GM21381 (cell line): ENCODE measurements around the gene LMX1A.

ENCODE experiments used
- ATAC-seq: cut with Tn5 transposase; IDR thresholded peaks from one replicate; pipeline ENCODE4 v1.9.1; 2021; ENCODE audit warnings: mild to moderate bottlenecking, moderate library complexity; ENCODE audit not compliant: unreplicated experiment

Gene LMX1A

DNA sequence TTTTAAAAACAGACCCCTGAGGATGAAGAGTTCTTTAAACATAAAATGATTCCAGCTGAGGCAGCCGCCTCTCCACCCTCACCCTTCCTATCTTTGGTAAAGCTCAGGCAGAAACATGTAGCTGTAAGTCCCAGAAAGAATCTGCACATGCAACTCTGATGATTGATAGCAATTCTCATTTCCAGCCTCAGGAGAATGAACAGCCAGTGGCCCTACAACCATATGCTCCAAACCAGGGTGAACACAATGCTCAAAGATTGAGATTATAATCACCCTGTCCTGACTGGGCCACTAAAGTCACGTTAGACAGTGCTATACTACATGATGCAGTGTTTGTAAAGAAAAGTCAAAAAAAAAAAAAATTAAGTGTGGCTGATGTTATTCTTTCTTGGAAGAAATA is 80.2 kb downstream of the LMX1A start:
- ATAC-seq, result no peak

DNA sequence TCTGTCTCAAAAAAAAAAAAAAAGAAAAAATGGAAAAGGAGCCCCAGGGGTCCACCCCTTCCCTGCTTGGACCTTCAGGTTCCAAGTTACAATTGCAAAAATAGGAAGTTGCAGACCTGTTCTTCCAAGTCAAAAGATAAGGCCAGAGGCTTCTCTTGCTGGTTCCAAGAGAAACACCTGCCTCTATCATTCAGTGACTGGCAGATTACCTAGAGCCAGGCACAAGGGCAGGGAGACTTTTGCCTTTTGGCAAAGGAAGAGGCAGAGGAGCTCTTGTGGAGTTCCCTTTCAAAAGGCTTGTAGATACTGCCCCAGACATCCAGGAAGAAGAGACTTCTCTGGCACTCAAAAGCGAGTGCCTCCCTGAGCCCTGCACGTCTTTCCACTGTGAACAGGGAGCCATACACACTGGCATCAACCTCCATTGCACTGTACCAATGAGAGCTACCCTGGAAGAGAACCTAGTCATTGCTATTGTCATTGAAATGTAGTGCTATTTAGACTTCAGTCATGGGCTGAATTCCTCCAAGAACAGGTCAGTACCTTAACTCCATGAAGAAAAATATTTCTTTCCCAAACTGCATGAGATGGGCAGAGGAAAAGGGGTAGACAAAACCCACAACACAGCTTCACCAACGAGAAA is 91.2 kb downstream of the LMX1A start:
- no peak for ATAC-seq

DNA sequence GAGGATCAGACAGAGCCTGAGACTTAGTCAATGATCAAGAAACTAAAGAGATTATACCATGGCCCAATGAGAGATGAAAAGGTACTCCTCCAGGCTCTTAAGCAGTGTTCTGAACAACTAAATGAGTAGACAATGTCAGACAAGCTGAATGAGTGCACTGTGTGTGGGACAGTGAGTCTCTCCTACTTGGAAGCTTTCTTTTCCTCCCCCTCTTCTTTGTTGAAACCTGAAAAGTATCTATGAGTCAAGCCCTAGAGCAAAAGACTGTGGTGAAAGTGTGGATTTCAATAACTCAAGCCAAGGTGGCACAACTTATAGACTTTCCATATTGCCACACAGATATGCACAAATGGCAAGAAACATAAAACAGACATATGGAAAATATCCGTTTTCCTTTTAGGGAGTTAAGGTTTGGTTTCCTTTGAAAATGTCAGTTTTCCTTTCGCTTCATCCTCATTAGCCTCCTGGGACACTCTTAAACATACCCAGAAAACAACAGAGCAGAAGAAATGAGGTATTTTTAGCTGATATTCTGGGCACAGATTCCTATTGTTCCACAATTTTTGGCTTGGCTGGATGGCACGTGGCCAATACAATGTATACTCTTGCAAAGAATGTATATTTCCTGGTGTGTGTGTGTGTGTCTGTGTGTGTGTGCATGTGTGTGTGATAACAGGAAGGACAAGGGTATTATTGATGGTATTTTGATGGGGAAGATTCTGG is 96.6 kb downstream of the LMX1A start:
- no peak for ATAC-seq

DNA sequence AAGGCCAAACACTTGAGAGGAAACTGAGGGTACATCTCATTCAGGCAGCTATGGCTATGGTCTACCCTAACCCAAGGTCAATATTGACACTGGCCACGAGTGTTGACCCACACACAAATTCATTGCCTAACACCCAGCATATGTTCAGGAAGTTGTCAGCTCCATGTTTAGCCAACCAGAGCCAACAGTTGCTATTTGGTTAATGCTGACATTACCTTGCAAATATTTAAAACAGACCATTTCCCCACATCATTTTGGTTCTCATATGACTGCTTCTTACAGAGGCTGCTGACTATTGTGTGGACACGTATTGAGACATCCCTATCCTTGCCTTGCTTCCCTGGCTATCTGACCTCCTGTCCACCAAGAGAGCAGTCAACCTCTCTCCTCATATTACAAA is 97.3 kb downstream of the LMX1A start:
- no peak for ATAC-seq

DNA sequence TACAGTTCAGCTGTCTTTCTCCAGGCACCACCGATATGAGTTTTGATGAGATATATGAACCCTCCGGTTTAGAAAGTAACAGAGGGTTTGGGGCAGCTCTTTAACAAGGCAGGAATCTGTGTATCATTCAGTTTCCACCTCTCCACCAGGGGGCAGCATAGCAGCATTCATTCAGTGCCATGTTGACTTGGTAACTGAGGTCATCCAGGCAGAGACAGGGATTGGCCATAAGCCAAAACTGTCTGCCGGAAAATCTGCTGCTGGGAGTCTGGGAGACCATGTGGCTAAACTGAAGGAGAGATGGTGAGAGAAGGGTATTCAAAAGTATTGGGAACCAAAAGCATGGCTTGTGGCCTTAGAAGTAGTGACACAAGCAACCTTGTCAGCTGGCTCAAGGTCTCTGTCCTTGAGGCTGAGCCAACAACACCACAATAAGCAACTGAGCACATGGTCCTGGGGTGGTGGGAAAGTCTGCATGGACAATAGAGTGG is 98.5 kb downstream of the LMX1A start:
- peak; percentile 88 for ATAC-seq

DNA sequence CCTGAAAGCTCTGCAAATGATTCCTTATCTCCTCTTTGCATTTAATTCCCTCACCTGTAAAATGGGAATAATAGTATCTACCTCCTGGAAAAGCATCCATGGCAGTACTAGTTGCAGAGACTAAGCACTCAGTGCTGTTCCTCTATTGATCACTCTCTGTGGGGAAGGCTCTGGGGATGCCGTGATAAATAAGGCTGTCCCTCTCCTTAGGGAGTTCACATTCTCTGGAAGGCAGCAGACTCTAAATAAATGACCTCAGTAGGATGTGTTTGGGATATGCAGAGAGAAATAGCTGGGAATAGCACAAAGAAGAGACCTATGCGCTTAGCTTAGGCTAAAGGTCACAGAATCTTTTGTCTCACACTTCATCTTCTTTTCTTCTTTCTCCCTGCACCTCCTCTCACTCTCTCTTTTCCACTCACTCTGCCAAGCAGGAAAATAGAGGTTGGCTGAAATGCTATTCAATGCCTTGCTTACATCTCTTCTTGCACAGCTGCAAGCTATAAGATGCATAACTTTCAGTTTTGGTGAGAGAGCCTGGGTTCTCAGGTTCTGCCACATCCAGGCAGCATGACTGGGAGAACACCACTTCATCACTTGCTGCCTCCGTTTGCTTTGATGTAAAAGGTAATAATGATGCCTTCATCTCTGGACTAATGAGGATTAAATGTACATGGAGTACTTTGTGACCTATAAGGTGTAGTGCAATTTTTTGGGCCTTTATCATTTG is 101.5 kb downstream of the LMX1A start:
- ATAC-seq, result no peak

DNA sequence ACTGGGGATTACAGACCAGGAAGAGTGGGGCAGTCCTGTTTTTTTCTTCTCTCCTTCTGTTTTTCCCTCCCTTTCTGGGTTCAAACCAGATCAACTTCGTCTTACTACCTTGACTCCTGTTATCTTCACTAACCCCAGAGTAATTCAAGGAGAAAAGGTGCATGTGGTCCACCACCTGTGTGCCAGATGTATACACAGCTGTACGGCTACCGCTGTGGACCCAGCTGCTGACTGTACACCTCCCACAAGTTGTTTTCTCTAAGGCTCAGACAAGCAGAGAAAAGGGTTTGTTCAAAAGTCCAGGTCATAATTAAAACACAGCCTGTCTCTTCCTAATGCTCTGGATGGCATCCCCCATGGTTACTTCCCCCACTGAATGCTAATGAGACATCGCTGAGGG is 102.1 kb downstream of the LMX1A start:
- ATAC-seq, result no peak

DNA sequence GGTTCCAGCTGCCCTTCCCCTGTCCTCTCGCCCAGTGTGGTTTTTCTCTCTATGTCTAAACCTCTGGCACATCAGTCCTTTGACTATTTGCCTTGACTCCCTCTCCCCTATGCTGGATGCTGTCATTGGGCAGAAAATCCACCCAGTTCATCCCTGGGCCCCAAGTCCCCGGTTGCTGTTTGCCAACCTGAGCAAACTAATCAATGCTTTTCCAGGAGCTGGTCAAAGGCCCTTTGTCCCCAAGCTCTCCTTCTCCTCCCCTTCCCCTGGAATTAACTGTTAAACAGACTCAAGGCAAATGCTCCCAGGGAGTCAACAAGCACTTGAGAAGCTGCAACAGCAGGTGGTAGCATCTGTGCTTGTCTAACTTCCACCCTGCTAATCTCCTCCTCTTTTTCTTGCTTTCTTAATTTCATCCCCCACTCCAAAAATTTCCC is 102.7 kb downstream of the LMX1A start:
- ATAC-seq, result no peak

DNA sequence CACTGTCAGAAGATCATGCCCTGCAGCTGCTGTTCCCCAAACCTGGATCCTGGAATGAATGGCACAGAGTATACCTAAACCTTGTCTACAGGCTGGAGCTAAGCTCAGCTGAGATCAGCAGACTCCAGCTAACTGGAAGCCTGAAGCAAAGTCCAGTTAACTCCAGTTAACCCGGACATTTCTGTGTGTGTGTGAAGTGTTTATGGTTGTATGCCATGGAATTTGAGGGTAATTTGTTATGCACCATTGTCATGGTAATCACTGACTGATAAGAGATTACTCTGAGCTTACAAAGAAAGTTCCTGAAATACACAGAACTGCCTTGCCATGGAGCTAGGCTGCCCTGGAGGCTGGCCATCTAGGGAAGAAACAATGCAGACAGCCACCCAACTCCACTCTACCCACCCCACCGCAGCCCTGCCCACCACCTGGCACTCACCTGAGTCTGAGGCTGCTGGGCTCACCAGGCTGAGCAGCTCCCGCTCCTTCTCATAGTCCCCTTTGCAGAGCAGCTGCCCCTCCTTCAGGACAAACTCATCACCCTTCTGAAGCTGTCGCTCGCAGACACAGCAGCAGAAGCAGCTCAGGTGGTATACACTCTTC is 107.4 kb downstream of the LMX1A start:
- ATAC-seq, result no peak

DNA sequence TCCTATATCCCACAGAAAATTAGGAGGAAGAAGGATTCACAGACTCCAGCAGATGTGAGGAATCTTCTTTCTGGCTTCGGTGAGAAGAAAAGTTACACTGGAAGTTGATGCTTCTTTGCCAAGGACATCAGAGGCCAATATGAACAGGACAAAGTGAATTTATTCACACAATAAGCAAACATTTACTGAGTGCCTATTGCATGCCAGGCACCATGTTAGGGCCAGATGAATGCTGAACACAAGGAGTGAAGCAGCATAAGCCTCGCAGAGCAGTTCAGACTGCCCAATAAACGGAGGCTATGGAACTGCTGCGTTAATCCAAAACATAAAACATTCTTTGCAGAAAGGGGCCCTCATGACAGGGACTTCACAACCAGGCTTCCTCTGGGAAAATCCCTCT is 114.6 kb downstream of the LMX1A start:
- ATAC-seq, result no peak

DNA sequence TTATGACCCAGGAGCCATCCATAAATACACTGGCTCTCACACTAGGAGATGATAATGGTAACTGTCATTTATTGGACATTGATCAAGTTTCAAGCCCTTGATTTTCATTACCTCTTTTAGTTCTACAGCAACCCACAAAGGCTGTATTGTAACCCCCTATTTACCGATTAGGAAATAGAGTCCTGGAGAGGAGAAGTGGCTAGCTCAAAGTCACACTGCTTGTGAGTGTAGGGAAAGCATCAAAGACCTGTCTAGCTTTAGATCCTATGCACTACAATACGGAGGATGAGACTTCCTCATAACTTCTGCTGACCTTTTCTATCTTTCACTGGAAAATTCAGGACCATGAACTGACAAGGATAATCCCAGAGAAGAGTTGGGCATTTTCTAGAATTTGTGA is 115.2 kb downstream of the LMX1A start:
- ATAC-seq, result no peak

DNA sequence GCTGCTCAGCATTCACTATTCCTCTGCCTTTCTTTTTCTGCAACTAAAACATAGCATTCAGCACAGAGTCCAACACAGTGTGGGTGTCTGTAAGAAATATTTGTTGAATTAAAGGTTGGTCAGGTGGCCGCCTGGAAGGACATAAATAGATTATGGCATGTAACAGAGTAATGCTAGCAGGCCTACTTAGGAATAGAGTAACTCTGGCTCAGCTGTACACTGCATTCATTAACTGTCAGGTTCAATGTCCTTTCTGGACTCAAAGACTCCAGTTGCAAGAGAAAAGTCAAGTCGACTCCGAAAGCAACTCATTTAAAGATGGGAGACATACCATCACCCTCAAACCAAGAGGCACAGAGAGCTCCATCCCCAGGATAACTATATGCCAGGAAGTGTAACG is 116.0 kb downstream of the LMX1A start:
- no peak for ATAC-seq

DNA sequence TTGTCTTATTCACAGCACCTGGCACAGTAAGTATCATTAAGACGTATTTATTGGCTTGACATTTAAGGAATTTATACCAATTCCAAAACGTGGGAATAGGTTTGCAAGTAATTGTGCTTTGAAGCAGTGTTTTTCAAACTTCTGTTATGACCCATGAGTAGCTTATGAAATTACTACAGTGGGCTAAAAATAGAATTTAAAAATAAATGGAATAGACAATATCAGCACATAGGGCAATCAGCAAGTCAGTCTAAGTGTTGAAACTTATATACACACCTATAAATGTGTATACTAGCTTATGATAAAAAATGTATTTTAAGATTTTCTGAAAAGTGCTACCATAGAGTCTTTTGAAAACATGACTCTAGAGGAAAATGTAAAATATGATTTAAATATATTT is 116.6 kb downstream of the LMX1A start:
- ATAC-seq, result no peak

DNA sequence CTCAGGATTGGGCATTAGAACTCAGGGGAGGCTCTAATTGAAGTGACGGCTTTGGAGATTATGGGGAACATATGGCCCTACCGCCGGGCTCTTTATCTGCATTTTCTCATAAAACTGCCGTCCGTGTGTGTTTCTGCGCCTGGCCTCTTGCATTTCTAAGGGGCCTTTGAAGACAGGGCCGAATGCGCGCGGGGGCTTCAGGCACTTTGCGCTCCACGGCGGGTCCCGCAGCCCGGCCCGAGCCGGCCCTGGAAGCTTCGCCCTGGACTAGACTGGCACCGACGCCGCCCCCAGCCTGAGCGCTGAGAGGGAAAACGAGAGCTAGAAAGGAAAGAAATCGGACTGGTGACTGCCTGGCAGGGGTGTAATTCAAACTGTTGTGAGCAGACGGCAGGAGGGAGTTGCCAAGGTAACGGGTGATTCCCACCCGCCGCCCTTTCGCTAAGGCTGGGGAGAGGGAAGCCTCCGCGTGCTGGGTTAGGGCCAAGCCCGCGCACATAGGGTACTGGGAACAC is 120.7 kb downstream of the LMX1A start:
- ATAC-seq, result no peak

DNA sequence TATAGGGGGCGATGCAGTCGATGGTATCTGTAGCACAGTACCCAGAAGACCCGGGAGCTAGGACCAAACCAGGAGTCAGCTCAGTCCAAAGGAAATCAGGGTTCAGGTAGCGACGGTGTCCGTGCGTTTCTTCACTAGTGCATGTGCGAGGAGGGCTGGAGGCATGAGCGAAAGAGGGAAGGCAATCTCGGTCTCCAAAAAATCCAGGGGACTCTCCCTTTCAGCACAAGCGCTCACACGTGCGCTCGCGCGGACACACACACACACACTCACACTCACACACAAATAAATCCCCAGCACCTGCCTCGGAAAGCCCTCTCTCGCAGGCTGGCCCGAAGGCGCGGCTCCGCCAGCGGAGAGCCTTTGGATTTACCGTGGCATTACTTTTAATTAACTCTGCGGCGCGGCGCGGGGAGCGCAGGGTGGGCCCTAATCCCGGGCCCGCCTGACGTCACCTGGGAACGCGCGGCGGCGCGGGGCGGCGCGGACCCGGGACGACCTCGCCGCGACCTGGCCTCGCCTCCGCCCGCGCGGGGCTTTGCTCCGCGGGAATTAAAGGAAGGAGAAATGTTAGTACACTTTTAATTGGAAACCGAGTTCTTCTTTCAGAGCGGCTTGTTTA is 121.2 kb downstream of the LMX1A start:
- no peak for ATAC-seq

DNA sequence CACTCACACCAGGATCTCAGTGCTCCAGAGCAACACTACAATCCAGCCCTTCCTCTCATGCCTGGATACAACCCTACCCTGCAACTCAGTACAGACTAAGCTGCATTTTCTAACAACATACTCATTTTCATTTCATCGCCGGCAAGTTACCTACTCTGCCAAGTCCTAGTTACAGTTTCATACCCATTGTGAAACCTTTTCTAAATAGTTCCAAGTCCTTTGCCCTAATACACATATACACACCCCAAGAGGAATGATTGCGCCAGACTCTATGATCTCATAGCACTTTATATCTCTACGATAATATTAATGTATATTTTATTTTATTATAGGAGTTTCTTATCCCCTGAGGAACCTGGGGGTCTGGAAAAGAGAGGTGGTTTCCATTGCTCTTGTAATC is 122.4 kb downstream of the LMX1A start:
- ATAC-seq, result no peak

DNA sequence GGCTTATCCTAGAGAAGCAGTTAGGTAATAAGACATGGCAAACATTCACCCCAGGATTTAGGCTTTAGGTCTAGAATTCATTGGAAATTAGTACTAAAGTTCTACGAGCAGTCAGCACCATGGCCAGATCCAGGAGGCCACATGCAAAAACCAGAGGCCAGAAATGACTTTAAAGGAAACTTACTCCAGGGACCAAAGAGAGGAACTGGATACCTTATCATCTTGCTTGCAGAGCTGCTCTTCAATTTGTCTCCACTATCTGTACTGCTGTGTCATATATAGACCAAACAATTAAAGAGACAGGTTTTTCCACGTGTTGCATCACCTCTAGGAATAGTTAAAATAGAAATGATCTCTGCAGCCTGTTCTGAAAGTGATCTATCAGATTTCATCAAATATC is 127.8 kb downstream of the LMX1A start:
- no peak for ATAC-seq

DNA sequence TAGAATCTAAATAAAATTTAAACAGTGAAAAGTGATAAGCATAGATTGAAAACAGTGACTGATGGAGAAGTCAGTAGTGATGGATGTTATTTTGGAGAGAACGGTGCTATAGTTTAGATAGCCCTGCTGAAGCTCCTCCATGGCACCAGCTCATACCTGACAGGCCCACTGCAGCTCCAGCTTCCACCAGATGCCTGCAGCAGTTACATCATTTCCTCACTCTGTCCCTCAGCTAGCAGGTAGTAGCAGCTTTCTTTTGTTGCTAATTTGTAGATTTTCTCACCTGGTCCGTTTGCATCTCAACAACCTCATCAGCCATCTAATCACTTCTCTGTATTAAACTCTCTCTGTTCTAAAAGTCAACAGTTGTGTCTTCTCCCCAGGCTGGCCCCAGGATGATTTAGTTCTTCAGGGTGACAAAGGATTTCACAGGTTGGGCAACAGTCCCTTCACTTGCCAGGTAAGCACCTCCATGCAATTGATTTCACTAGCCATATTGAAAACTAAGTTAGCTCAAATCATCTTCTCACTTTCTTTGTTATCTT is 128.3 kb downstream of the LMX1A start:
- no peak for ATAC-seq

DNA sequence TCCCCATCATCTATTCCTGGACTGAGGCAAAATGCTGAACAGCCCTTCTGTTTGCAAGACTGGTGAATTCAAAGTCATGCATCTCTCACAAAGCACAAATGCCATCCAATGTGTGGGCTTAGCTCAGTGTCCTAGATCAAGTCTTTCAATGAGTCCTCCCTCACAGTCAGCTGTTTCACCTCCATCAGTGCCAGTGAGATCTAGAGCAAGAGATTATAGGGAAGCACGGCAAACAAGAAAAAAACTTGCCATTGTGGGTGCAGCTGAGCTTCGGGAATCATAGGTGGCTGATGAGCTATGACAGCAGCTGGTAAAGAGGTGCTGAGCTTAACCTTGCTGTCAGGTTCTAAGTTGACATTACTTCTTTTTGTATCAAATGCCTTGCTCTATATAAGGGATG is 130.2 kb downstream of the LMX1A start:
- ATAC-seq, result no peak

DNA sequence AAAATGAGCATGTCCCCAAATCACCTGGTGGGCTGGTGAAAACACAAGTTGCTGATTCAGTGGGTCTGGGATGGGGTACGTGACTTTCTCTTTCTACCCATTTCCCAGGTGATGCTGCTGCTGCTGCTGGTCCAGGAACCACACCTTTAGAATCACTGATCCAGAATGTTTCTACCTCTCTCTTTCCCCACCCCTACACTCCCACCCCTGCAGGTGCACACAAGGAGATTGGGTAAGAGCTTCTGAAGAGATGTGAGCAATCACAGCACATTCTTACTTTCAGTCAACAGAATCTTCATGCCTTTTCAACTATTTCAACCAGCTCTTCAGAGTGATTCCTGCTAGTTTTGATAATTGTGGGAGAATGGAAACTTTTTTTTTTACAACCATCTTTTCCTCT is 130.9 kb downstream of the LMX1A start:
- no peak for ATAC-seq

DNA sequence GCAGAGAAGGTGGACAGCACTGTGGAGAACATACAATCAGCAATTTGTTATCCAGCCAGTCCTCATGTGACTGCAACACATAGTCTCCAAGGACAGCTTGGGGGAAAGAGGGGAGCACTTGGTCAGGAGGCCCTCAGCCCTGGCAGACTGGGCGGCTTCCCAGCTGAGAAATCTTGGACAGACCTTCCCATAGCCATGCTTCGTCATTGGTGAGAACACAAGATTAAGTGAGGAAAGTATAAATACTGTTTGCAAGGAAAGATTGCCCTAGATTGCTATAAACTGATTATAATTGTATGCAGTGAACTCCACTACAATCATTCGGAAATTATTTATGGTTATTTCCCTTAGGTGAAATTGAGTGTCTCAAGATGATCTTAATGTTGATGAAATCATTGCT is 131.5 kb downstream of the LMX1A start:
- ATAC-seq, result no peak
